GM21723 (cell line): ENCODE data around the gene IL18.
A peak's percentile ranks its signal among the peaks of the same experiment; 100 is the strongest.
"Not testable (repeated sequence)": the region's sequence is repeated elsewhere in the genome, so short reads cannot be mapped to it uniquely, and the experiment has no call there.

ENCODE experiments used
- ATAC-seq: cut with Tn5 transposase; IDR thresholded peaks from one replicate; pipeline ENCODE4 v1.9.1; 2021; ENCODE audit warnings: mild to moderate bottlenecking, moderate library complexity; ENCODE audit not compliant: unreplicated experiment

IL18 gene

DNA sequence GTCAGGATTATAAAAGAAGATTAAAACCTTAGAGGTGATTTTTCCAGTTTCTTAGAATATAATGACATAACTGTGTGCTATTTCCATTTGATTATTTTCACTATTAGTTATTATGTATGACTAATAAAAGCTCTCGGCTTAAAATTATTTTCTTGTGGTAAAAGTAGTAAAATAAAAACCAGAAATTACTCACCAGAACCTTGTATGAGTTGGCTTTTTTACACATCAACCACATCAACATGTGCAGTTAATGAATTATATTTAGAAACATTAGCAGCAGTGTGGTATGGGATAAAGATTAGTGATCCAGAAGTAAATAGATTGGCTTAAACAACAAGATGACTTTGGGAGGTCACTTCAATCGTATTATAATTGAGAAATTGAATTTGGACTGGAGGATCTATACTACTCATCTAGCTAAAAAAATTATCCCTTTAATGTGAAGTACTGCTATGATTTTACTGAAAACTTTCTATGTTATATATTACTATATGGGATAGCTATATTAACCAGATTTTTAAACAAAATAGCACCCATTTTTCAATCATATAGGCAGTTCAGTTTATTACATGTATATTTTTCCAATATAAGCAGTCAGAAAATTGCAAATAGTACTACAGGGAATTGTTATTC is 8.6 kb upstream of the IL18 start:
- ATAC-seq = peak; percentile 66

DNA sequence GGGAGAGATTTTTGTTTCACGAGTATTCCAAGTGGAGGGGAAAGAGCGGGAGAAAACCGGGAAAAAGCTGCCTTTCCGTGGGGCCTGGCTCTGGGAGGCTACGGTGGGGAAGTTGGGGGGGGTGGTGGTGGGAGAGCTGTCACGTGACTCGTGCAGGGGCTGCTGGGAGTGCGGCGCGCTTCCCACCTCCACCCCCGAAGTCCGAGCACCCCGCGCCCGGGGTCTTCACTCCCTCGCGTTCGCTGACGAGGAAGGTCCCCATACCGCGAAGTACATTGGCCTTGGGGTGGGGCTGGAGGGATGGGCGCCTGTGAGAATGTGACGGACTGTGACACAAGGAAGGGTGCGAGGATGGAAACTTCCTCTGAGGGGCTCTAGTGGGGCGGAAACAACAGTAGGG is 3.3 kb upstream of the IL18 start, which contains the start of gene TEX12:
Gene TEX12, plus strand, starts transcription at position 228 of the 400 bp plus-strand sequence. CDS start 1,897 bp downstream, outside the sequence.
- ATAC-seq = no peak

GRCh38 chr11:112166562-112166961 is 2.7 kb upstream of the IL18 start:
- no peak for ATAC-seq

DNA sequence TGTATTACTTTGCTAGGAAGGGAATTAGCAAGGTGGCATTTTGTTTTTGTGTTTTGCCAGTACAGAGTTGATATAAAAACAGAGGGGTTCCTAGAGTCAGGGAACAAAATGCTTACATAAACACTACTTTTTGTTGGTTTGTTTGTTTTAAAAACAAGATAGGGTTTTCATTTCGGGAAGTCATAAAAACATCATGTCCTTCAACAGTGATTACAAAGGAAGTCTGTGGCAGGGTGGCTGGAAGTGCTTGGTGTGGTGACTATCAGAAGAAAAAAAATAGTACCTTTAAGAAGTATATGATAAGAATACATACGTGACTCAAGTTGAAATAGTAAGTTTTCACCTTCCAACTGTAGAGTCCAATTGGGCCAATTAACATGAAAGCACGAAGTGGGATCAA is 1.2 kb upstream of the IL18 start:
- ATAC-seq = no peak

GRCh38 chr11:112162761-112163546 is 940 bp downstream of the IL18 start:
- no peak for ATAC-seq

- ATAC-seq = not testable (repeated sequence)
Measured at GRCh38 chr11:112162200-112162599, 1.7 kb downstream of the IL18 start.

GRCh38 chr11:112161012-112161411 is 2.9 kb downstream of the IL18 start:
- no peak for ATAC-seq

GRCh38 chr11:112160091-112160848 is 3.6 kb downstream of the IL18 start:
- ATAC-seq = no peak

- ATAC-seq = no peak
Measured at GRCh38 chr11:112159098-112160065, 4.5 kb downstream of the IL18 start.

DNA sequence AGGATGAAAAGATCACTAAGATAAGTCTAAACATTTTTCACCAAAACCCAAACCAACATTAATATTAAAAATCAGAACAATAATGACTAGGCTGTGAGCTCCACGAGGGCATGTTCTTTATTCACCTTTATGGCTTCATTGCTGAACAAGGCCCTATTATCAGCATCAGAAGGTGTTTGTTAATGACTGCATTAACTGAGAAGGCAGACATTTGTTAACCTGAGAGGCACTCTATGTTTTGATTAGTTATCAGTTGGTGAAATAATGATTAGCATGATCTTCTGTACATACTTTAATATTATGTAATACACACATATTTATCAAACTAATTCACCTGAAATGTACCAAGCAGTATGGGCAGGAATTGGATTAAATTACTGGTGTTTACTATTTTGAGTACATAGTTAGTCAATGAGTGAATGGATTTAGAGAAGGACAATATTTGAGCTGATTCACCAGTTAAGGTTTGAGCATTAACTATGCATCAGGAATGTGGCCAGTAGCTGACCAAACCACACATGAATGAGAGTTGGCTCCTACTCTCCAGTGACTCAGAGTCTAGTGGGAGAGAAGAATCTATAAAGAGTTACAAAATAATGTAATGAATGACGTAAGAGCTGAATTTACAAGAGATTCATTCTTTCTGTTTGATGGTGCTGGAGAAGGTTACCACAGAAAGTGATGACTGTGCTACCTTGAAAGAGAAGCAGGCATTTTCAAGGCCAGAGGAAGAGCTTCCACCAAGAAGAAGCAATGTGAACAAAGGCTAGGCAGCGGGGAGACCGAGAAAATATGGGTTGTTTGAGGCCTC is 6.7 kb downstream of the IL18 start:
- ATAC-seq = no peak

- ATAC-seq = no peak
Measured at GRCh38 chr11:112156153-112156955, 7.5 kb downstream of the IL18 start.

GRCh38 chr11:112150517-112150916 is 13.4 kb downstream of the IL18 start:
- no peak for ATAC-seq

GRCh38 chr11:112143597-112143996 is 20.3 kb downstream of the IL18 start:
- no peak for ATAC-seq

DNA sequence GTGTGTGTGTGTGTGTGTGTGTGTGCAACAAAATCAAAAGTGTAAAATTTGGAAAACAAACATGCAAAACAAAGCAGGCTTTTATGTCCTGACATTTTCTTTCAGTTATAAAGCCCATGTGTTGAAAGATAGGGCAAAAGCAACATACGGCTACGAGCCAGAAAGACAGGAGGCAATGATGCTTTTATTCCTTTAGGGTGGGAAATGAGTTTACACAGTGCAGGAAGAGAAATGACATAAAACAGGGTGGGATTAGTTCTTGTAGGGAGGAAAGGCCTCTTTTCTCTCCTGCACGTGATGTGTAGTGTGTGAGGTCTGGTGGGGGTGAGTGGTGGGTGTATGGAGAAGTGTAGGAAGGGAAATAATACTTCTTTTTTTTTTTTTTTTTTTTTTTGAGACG is 29.4 kb downstream of the IL18 start:
- ATAC-seq = no peak

- no peak for ATAC-seq
Measured at GRCh38 chr11:112132737-112133136, 31.2 kb downstream of the IL18 start.

GRCh38 chr11:112129656-112130055 is 34.2 kb downstream of the IL18 start:
- ATAC-seq = no peak

DNA sequence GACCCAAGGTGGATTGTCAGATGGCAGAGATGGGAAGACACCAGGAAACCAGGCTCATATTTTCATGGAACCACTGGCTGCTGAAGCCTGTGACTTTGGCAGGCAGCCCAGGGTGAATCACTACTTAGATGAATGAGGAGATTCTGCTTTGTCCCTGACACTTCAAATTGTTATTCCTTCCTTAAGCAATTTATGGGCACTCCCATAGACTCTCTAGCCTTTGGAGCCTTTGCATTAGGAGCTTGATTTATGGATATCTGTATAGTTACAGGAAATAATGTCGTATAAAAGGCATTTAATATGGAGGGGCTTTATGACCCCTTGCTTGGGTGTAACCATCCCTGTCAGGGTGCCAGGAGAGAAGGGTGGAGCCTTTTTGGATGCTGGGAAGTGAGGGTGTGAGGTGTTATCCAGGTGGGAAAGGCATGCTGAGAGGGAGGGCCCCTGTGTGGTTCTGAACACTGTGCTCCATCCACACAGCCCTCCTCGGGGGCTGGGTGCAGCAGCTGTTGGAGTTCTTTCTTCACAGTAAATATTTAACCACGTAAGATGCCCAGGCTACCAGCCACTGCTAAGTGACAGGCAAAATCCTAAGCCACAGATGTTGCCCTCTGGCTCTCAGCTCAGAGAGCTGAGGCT is 35.3 kb downstream of the IL18 start:
- no peak for ATAC-seq

- no peak for ATAC-seq
Measured at GRCh38 chr11:112127056-112127455, 36.8 kb downstream of the IL18 start.
